NCI-H1048 (cell line): ENCODE measurements around the gene ATP13A4.

Source experiments
- DNase-seq: peaks from one replicate; lab custom pipeline; 2025; lab: John Stamatoyannopoulos, UW

The ATP13A4 gene

DNA sequence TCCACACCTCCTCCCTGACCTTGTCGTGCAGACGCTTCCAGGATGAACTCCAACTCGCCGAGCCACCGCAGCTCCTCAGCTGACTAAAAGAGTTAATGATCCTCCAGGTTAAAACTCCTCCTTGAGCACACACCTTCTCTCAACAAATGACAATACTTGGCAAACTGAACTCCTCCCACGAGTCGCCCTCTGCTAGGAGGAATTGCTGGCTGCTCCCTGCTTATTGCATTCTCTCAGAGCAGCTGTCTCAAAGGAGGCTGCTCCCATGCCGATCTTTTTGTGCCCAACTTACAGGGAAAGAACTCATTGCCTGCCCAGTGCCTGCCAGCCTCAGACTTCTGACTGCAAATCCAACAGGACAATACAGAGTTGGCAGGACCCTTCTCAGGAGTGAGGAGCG lies at the start of gene ATP13A4:
Gene ATP13A4 (minus strand): TSS at position 85 of the 400 bp plus-strand sequence. CDS start 96 bp downstream, outside the sequence.
- DNase-seq: no peak

DNA sequence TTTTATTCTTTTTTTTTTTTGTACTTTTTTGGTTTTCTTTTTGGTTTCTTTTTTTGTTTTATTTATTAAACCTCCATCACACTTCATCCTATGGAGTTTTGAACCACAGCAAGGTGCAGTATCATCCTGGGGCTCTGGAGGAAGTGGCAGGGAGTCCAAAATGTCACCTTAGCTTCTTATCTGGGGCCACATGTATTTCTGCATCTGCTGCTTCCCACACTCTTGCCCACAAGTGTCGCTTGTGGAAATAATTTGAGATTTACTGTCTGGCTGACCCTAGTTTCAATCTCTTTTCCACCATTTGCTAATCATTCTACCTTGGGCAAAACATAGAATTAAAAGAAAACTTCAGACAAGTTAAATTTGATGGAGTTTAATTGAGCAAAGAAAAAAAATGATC lies 44.7 kb upstream of the ATP13A4 start:
- no peak for DNase-seq

GRCh38 chr3:193598202-193598601 lies 43.5 kb upstream of the ATP13A4 start:
- DNase-seq: no peak

DNA sequence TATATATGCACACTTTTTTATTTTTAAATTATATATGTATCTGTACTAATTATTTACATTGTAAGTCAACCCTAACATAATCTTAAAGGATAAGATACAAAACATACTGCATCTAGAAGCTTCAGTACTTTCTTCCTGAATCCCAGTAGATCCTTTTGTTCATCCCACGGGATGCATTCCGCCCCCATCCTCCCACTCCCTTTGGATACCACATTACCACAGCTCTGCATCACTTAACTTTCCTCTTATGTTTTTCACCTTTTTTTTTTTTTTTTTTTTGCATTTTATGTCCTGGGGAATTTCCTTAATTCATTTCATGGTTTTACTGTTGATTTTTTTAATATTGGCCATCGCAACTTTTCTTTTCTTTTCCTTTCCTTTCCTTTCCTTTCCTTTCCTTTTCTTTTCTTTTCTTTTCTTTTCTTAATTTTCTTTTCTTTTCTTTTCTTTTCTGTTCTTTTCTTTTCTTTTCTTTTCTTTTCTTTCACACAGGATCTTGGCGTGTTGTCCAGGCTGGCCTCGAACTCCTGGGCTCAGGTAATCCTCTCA lies 41.3 kb upstream of the ATP13A4 start:
- DNase-seq: no peak

DNA sequence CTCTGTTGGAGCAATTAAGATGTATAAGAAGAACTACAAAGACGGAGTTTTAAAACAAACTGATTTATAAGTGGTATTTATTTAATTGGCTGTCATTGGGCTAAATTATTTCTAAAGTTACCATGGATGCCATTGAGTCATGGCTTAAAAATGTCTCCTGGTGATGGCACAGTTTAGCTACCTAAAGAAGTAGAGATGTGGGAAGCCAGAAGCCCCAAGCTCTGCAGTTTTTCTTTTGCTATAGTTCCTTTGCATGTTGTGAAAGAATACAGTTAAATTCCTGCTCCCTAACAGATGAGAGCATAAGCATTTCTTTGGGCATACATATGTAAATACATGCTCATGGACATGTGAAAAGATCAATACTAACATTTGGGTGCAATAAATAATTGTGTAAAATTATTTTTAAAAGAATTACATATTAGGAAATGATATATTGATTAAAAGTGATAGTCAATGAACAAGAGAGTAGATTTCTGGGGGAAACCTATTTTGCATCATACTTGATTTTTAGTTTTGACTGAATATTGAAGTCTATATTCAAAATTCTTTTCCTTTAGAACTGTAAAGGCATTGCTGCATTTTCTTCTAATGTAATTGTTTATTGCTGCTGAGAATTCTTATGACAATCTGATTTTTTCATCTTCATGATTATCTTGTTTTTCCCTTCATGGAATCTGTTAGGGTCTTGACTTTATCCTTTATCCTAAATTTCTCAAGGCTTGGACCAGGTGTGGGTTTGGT lies 40.4 kb upstream of the ATP13A4 start:
- DNase-seq: no peak

DNA sequence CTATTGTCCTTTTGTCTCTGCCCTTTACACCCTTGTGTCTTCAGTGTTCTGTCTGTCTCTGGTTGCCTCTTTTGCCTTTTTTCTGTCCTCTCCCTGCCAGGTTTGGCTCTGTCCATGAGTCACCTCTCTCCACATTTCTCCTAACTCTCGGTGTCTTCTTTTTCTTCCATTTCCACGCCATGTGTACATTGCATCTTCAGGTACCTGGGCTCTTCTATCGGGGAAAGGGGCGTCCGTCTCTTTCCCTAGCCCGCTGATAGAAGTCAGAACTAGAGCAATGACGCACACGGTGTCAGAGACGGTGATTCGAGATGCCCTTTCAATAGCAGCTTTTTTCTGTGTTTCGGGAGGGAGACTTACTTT lies 39.0 kb upstream of the ATP13A4 start:
- DNase-seq: no peak

- DNase-seq: peak; percentile 98
Observed at GRCh38 chr3:193592841-193593667, 38.4 kb upstream of the ATP13A4 start, which contains the start of gene OPA1. Gene OPA1 (plus strand): TSS chr3:193593208. CDS start chr3:193593378, 170 bp downstream.

GRCh38 chr3:193590088-193590856 lies 35.6 kb upstream of the ATP13A4 start:
- DNase-seq: no peak

GRCh38 chr3:193589616-193590015 lies 34.9 kb upstream of the ATP13A4 start:
- DNase-seq: no peak

GRCh38 chr3:193589129-193589528 lies 34.4 kb upstream of the ATP13A4 start:
- DNase-seq: no peak

GRCh38 chr3:193586526-193586925 lies 31.8 kb upstream of the ATP13A4 start:
- no peak for DNase-seq

DNA sequence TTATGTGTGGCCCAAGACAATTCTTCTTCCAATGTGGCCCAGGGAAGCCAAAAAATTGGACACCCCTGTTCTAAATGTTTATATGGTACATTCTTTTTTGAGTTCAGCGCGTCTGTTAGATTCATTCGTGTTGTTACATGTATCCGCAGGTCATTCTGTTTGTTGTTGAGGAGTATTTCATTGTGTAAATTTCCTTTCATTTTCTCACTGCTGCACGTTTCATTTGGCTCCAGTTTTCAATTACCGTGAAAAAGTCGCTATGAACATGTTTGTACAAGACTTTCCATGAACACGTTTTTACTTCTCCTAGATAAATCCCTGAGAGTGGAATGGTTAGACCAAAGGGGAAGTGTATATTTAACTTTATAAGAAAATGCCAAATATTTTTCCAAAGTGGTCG lies 30.8 kb upstream of the ATP13A4 start:
- no peak for DNase-seq

DNA sequence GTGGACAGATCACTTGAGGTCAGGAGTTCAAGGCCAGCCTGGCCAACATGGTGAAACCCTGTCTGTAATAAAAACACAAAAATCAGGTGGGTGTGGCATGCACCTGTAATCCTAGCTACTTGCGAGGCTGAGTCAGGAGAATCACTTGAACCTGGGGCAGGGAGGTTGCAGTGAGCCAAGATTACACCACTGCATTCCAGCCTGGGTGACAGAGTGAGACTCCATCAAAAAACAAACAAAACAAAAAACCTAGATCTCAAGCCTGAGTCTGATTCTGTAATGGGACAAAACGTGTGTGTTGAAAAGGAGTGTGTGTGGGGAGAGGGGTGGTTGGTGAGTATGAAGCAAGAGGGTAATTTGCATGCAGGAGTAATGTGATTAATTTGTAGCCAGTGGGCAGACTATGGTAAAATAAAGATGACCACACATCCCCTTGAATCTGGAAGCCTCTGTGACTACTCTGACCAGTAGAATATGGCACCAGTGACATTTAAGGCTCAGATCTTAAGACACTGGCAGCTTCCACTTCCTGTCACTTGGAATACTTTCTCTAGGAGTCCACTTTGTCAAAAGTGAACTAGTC lies 19.9 kb upstream of the ATP13A4 start:
- DNase-seq: no peak

- DNase-seq: no peak
Observed at GRCh38 chr3:193573403-193574191, 18.9 kb upstream of the ATP13A4 start.

DNA sequence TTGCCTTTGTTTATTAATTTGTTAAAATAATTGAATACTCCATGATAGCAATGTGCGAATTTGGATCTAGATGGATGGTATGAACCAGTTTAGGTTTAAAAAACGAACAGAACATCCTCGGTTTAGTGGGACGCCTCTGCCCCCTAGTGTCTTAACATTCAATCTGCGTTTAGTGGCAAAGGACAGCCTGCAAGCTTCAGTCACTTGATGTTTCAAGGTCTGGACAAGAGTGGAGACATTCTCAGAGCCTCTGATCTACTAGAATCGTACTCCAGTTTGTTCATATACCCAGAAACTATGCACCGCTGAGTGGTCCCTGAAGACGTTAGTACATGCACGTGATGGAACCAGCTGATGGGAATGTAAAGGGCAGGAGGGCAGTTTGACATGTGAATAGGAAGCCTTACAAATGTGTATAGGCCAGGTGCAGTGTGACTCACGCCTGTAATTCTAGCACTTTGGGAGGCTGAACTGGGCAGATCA lies 17.8 kb upstream of the ATP13A4 start:
- DNase-seq: peak; percentile 23

DNA sequence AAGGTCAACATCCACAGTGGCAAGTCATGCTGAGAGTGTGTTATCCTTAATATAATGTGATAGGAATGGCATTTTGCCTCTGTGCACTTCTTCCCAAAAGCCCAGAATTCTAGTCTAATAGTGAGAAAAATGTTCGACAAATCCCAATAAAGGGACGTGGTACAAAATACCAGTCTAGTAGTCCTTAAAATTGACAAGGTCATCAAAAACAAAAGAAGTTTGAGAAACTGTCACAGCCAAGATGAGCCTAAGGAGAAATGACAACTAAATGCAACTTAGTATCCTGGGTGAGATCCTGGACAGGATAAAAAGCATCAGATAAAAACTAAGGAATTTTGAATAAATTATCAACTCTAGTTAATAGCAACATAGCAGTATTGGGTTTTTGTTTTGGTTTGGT lies 14.4 kb upstream of the ATP13A4 start:
- no peak for DNase-seq

GRCh38 chr3:193564012-193564411 lies 9.3 kb upstream of the ATP13A4 start:
- no peak for DNase-seq

- DNase-seq: no peak
Observed at GRCh38 chr3:193563426-193563825, 8.7 kb upstream of the ATP13A4 start.

- no peak for DNase-seq
Observed at GRCh38 chr3:193560870-193561269, 6.2 kb upstream of the ATP13A4 start.

- no peak for DNase-seq
Observed at GRCh38 chr3:193560091-193560490, 5.4 kb upstream of the ATP13A4 start.

DNA sequence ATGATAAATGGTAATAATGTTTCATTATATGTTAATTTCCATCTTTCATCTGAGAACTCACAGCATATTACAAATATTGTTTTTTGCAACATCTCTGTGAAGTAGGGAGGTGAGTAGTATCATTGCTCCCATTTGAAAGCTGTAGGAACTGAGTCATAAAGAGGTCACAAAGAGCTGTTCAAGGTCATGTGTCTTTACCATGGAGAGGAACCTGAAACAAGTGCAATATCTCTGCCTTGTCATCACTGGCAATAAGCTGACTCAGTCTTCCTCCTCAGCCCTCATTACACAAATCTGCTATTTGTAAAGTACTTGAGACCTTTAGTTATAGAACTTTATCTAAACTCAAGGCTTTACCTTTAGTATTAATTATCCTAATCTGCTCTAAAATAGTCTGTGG lies 4.4 kb upstream of the ATP13A4 start:
- DNase-seq: no peak
